ENCODE data around the gene CATSPER1.
A peak's percentile ranks its signal among the peaks of the same experiment; 100 is the strongest.
"Not testable (repeated sequence)": the region's sequence is repeated elsewhere in the genome, so short reads cannot be mapped to it uniquely, and the experiment has no call there.

CATSPER1 gene

DNA sequence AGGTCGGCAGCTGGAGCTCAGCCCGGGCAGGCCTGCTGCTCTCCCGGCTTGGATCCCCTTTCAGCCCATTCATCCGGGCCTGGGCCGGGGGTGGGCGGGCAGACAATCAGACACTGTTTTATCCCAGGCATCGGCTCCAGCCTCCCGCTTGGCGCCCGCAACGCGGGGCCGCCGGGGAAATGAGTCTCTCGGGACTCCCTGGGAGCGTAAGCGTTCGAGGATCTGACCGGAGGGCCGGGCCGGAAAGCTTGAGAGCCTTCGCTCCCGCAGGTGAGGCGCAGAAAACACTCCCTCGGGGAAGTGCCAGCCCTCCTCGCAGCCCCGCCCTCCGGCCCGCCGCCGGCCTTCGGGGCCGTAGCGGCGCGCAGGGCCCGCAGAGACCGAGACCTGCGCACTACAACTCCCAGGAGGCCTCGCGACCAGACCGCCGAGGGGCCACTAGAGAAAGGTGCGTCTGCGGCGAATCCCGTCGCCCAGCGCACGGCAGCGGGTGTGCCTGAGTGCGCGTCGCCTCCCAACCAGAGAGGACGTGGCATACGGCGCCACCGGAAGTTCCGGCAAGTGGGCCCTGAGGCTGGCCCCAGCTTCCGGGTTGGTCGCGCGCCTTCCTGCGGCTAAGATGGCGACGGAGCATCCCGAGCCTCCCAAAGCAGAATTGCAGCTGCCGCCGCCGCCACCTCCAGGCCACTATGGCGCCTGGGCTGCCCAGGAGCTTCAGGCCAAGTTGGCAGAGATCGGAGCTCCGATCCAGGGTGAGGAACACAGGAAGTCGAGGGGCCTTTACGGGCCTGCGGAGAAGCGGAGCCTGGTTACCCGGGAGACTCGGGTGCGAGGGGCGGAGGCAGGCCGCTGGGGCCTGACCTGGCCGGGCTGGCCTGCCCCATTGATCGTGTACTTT, 25.7 kb upstream of the CATSPER1 start, which contains the start of gene SF3B2:
TSS of gene SF3B2 (plus strand) at position 599 of the 898 bp plus-strand sequence. CDS start at position 620, 21 bp downstream.
- peak; percentile 87 for DNase-seq (ENCODE audit: low read depth)

DNA sequence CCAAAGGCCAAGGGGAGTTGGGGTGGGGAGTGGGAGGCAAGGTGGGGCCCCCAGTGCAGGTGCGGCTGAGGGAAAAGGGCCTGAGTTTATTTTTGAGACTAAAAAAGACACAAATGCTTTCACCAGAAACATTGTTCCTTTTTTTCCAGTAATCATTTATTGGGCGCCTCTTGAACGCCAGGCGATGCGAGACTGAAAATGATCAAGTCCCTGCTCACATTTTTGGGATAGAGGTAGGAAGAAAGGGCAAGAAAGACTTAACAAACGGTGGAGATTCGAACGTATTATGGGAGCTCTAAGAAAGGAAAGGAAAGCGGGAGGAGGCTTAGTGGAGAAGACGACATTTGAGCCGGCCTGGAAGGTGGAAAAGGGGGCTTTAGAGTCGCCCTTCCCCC, 25.1 kb upstream of the CATSPER1 start:
- DNase-seq (ENCODE audit: low read depth): no peak

DNA sequence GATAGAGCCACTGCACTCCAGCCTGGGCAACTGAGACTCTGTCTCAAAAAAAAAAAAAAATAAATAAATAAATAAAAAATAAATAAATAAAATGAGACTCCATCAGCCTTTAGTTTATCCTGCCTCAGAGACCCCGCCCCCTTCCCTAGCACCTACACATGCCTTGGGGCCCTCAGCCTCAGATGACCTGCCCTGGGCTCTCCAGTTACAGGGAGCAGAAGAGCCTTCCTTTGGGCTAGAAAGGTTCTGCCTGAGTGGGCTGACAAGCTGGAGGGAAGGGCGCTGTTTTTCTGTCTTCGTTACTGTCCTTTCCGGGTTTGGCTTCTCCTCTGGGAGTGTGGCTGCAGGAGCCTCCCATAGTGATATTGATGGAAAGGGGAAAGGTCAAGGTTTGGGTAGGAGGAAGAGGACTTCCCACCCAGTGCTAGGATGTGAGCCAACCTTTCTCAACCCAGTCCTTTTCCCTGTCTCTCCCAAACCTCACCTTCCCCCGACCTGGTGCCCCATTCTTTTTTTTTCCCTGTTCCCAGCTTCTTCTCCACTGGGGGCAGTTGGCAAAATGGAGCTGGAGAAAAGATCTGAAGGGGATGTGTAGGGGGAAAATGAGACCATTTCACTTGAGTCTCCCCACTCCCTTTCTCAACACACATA, 24.4 kb upstream of the CATSPER1 start:
- DNase-seq (ENCODE audit: low read depth): no peak

DNA sequence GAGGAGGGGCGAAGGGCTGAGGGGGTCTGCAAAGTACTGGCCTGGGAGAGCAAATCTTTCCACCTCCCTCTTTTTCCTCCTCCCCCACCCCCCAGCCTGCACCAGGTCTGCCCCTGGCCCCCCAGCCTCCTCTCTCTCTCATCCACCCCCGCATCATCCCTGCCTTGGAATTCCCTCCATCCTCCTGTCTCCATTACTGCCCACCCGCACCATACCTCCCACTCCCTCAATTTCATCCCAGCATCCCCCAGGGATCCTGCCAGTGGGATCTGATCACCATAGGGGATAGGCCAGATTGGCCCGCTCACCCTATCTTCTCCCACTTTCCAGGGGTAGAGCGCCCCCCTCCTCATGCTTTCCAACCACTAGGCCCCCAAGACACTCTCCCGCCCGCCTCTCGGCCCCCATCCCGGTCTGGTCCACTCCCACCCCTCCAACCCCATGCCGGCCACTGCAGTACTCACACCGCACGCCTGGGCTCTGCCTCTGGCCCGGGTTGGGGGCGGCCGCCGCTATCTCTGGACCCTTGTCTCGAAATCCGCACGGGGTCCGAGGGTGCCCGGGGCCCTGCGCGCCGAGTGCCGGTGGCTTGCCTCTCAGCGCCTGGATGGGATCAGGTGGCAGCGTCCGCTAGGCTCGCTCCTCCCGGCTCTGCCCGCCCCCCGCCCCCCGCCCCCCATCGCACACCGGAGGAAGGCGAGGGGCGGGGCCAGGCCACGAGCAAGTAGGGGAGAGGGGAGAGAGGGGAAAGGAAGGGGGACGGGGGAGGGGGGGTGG, 22.5 kb upstream of the CATSPER1 start, which contains the start of gene GAL3ST3:
TSS of gene GAL3ST3 (minus strand) at position 615 of the 777 bp plus-strand sequence. CDS start 3,746 bp downstream, outside the sequence.
- no peak for DNase-seq (ENCODE audit: low read depth)

DNA sequence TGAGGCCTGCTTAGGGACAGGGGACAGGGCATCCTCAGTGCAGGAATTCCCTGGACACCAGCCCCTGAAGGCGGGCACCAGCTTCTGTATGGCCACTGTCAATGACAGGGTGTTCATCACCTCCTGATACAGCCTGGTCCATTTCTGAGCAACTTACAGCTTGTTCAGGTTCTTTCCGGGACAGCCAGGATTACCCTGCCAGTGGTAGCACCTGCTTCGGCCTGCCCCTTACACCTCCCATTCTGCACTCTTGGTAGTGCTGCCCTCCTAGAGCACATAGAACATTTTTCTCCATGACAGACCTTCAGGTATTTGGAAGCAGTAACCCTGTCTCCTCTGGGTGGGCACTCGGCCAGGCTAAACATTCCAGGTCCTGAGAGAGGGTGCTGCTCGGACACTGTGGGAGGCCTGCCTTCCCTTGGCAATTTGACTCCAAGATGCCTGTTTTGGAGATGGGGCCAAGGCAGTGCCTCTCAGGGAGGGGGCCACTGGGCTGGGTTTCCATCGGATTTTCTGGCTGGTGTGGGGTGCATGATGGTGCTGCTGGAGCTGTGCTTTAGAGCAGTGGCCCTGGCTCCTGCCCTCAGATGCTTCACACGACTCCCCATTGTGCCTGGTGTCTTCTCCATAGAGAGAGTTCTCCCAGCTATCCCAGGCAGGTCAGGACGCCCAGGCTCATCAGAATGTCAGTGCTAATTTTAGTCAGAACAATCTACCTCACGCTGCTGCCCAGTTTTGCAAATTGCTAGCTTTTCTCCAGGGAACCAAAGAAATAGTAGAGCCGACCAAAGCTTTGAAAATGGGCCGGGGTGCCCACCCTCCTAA, 21.5 kb upstream of the CATSPER1 start:
- no peak for DNase-seq (ENCODE audit: low read depth)

DNA sequence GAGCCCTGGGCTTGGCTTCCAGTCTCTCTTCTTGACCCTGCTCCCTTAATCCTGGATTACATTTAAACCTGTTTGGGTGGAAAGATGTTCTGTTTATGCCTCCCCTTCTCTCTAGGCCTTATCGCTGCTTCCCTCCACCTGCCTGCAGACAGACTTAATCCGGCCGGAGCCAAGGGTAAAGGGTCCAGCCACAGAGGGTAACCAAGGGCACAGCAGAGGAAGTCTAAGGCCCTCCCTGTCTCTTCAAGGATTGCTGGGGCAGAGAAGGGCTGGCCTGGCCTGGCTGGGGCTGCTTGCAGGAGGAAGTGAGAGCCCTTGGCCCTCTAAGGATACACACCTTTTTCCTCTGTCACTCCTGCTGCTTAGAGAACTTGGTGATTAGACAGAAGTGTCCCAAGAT, 20.6 kb upstream of the CATSPER1 start:
- no peak for DNase-seq (ENCODE audit: low read depth)

DNA sequence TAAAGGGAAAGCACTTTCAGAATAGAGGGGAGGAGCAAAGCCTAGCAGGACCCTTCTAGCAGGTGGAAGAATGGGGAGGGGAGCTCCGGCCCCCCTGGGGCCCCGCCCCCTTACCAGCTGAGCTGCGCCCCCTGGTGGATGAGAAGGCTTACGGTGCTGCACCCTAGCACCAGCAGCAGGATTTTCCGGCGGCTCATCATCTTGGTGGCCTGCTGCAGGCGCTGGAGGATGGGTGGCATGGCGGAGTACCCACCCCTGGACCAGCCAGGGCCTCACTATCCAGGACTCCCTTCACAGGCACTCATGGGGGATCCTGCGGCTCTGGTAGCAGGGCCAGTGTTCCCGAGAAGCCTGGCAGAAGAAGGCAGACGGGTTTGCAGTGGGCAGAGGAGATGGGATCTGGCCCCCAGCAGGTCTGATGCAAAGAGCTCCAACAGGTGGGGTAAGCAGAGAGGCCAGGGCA, 18.9 kb upstream of the CATSPER1 start:
- peak; percentile 78 for DNase-seq (ENCODE audit: low read depth)

DNA sequence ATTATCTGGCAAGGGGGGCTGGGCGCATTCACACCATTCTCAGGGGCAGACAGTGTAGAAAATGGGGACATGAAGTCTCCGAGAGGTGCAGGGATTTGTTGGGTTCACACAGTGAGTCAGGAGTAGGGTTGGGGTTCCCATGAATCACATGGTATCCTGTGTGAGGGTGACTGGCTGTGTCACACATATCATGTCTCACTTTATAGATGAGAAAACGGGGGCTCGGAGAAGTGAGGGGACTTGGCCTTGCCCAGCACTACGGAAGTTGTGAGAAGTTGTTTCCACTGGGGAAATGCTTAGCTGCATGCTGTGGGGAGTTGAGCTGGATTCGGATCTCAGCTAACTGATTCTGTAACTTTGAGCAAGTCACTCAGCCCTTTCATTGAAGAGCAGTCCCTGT, 18.5 kb upstream of the CATSPER1 start:
- no peak for DNase-seq (ENCODE audit: low read depth)

DNA sequence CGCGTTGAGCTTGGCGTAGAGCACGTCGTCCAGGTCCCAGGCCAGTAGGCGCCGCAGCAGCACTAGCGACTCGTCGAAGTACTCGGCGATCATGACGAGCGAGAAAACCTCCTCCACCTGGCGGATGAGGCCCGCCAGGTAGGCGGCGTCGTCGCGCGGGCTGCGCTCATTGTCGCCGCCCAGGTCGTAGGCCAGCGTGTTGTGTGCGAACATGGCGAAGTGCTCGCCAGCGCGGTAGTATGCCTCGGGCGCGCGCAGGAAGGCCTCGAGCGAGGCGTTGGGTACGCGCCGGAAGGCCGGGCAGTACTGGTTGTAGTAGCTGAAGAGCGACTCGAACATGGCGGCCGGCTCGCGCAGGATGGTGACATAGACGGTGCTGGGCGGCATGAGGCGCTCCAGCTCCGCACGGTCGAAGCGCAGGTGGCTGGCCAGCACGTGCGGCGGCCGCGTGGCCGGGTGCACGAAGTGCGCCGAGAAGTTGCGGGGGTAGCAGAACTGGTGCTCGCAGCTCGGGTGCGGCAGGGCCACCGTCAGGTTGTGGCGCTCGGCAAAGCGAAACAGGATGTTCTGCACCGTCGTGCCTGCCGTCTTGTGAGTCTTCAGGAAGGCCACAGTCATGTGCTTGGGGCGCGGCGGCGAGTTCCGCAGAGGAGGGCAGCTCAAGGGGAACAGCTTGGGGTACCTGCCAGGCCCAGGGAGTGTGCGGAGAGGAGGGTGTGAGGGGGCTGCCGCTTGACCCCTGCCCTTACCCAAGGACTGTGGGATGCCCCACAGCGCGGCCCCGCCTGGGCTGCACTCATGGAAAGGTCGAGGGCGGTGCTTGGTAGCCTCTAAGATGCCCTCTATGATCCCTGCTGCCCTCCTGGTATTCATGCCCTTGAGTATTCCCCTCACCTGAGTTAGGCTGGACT, 17.0 kb upstream of the CATSPER1 start:
- DNase-seq (ENCODE audit: low read depth): no peak

DNA sequence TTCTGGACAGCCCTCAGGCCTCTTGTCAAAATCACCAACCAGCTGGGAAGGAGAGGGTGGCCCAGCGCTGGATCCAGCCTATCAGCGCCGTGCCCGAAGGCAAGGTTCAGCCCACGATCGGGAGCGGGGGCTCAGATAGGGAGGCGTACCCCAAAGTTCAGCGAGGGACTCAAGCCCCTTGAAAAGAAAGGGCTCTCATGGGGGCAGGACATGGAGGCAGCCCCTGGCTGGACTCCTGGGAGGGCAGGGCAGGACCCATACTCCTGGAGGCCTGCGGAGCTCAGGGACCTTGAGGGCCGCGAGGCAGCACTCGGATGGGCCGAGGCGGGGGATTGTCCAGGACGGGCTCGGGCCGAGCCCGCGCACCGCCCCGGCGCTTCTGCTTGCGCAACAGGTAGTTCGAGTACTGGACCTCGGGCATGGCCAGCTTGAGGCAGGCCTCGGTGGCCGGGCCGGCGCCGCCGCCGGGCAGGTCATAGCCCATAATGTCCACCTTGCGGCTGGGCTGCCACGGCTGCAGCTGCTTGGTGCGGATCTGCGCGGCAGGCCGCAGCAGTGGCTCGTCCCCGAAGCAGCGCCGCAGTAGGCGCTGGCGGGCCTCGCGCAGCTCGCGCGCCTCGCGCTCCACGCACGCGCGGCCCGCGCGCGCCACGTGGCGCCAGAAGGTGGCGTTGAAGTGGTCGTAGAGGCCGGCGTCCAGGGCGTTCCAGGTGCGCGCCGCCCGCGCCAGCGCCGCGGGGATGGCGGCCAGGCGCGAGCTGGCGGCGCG, 16.1 kb upstream of the CATSPER1 start:
- DNase-seq (ENCODE audit: low read depth): no peak

DNA sequence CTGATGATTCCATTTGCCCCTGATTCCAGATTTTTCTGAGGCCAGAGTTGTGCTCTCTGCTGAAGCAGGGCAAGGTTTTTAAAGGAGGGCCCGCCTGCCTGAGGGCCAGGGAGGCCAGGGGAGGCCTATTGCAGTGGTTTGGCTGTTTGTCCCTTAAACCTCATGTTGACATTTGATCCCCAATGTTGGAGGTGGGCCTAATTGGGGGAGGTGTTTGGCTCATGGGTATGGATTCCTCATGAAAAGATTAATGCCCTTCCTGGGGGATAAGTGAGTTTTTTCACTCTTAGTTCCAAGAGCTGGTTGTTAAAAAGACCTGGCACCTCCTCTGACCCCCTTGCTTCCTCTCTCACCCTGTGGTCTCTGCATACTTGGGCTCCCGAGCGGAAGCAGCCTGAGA, 13.5 kb upstream of the CATSPER1 start:
- no peak for DNase-seq (ENCODE audit: low read depth)

DNA sequence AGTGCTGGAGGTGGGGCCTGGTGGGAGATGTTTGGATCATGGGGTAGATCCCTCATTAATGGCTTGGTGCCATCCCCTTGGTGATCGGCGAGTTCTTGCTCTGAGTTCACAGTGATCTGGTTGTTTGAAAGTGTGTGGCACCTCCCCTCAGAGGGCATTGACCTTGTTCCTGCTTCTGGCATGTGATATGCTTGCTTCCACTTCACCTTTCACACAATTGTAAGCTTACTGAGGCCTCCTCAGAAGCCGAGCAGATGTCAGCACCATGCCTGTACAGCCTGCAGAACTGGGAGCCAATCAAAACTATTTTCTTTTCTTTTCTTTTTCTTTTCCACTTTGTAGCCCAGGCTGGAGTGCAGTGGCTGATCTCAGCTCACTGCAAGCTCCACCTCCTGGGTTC, 11.0 kb upstream of the CATSPER1 start:
- DNase-seq (ENCODE audit: low read depth): no peak

DNA sequence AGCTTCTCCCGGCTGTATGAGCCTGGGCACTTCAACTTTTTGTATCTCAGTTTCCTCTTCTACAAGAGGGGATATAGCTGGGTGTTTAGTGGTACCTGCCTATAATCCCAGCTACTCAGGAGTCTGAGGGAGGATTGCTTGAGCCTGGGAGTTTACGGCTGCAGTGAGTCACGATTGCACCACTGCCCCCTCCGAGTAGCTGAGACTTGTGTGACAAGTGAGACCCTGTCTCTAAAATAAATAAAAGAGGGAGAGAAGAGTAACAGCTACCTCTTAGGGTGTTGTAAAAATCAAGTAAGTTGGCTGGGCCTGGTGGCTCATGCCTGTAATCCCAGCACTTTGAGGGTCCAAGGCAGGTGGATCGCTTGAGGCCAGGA, 10.0 kb upstream of the CATSPER1 start:
- DNase-seq (ENCODE audit: low read depth): no peak

DNA sequence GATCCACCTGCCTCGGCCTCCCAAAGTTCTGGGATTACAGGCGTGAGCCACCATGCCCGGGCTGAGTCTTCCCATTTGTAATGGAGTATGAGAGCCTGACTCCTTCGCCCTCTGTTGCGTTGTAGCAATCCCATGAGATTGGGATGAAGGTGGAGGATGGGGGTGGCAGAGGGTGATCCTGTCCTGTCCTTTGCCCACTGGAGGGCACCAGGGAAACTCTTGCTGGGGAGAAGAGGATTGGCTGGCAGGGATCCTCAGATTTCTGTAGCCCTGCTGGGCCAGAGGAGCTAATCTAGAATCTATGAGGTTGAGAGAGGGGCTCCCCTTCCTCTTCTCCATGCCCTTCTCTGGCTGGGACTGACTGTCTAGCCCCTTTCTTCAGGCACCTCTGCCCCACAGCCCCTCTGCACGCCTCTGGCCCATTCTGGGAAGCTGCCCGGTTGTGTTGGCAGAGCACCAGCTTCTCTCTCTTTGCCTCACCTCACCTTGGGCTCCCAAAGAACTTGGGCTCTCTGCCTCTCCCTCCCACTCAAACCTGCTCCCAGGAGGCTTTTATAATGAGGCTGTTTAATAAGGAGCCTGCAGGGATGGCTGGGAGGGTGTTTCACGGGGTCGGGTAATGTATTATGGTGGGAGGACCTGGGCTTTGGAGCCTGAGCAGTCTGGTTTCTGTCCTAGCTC, 9.5 kb upstream of the CATSPER1 start:
- DNase-seq (ENCODE audit: low read depth): no peak

DNA sequence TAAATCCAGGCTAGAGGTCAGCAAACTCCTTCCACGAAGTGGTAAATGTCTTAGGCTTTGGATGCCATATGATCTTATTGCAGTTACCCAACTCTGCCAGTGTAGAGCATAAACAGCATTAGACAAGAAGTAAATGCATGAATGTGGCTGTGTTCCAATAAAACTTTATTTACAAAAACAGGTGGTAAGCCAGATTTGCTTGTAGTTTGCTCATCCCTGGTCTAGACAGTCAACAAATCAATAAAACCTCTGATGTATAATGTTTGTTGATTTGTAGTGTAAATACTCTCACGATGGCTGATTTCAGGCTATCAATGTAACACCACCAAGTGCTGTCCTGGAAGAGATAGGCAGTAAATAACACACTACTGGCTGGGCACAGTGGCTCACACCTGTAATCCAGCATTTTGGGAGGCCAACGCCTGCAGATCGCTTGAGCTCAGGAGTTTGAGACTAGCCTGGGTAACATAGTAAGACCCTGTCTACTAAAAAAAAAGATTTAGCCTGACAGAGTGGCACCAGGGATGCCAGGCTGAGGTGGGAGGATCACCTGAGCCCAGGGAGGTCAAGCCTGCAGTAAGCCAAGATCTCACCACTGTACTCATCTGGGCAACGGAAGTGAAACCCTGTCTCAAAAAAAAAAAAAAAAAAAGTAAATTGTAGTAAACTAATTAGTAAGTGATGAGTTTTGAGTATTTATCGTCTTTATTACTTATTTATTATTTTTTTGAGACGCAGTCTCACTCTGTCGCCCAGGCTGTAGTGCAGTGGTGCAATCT, 6.9 kb upstream of the CATSPER1 start:
- DNase-seq (ENCODE audit: low read depth): no peak

DNA sequence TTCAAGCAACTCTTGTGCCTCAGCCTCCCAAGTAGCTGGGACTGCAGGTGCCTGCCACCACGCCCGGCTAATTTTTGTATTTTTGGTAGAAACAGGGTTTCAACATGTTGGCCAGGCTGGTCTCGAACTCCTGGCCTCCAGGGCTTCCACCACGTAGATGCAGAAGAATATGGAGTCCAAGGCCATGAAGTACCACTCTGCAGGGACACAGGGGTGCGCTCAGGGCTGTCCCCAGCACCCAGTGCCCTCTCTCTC, 3.2 kb downstream of the CATSPER1 start:
- not testable (repeated sequence) for DNase-seq (ENCODE audit: low read depth)

DNA sequence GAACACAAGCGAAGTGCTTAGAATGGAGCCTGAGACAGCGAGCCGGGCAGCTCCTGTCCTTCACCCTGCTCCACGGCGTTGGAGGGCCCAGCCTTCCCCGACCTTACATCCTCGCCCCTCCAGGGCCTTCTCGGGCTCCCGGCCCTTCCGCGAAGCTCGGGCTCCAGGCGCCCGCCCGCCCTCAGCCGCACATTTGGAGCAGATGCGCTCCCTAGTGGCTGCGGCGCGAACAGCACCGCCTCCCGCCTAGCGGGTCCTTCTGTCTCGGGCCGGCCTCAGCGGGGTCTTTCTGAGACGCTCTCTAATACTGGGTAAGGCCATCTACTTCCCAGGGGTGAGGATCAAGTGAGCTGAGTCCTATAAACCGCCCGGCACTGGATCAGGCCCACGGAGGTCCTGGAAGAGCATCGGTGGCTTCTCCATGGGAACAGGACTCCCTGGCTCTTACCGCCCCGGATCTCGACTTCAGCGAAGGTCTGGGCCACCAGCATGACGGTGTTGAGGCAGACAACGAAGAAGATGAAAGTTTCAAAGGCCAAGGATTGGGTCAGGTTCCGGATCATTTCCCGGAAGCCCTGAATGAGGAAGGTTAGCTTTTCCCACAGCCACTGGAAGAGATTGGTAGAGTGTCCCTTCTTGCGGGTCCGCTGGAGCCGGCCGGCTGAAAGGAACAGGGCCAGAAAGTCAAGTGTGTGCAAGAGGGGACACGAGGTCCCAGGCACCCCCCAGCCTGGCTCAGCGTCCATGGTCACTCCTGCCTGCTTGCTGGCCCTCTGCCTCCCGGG, 3.7 kb downstream of the CATSPER1 start:
- peak; percentile 65 for DNase-seq (ENCODE audit: low read depth)
